Hematopoietic multipotent progenitor cell (in vitro differentiated cells): Measurements from ENCODE around the gene RPRM. TPM values are rescaled to one million over a fixed set of nuclear protein-coding genes. Genes with fewer than 3 reads are reported as not detected.
"Not testable (repeated sequence)": the region's sequence is repeated elsewhere in the genome, so short reads cannot be mapped to it uniquely, and the experiment has no call there.

ENCODE experiments used
- DNase-seq, 3 donors: peaks; one replicate each; pipeline ENCODE4 v3.0.0-alpha.2; 2011 to 2015; ENCODE audit warnings: low read depth in 2 of 3, low spot score in 2 of 3
- total RNA-seq: library from RNA; depleted of rRNA; stranded (reverse); fragments of >200 nt; gene quantifications from one replicate; pipeline ENCODE4 v1.2.3, GENCODE V29; 2012

Gene RPRM
- total RNA-seq, result under 0.01 TPM

DNA sequence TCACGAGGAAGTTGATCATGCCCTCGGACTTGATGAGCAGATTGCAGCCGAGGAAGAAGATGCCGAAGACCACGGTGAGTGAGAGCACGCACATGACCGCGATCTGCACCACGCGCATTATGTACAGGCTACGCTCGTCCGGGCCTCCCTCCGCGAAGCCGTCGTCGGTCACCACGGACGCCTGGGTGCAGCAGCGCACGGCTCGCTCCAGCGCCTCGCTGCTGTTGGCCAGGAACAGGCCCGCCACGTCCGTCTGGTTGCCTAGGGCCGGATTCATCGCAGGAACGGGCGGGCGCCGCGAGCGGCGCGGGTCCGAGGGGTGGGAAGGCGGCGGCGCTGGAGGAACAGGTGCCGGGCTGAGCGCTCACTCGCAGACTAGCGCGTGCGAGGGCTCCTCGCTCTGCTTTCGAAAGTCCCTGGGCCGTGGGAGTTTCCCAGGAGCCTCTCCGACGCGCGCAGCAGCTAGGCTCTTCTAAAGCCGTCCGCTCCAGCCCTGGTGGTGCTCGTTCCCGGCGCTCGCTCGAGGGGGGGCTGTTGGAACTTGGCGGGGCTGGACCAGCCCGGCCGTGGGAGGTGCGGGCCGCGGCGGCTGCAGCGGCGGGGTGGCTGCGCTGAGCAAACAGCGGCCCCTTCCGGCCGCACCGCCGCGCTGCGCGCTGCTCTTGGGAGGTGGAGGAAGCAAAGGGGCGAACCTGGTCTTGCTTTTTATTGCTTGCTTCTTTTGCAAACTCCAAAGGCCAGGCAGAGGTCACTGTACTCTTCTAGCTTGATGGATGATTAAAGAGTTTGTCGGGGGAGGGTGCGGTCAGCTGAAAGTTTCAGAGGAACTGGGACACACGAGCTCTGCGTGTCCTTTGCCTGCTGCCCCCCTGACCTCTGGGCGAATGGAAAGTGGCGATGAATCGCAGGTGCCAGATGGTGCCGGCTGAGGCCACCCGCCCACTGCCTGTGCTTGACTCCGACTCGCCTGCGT, at the start of gene RPRM:
RPRM (minus strand) TSS at position 474 of the 973 bp plus-strand sequence; CDS start at position 277, 197 bp downstream.
- peak; percentile 11 to 75 (median 70) for DNase-seq

GRCh38 chr2:153519257-153519875, 40.8 kb upstream of the RPRM start:
- peak; percentile 7 to 72 (median 33) for DNase-seq

- DNase-seq, result no peak
Measured at GRCh38 chr2:153512331-153512730, 33.8 kb upstream of the RPRM start.

- DNase-seq, result no peak
Measured at GRCh38 chr2:153510996-153511395, 32.4 kb upstream of the RPRM start.

GRCh38 chr2:153509133-153509532, 30.6 kb upstream of the RPRM start:
- DNase-seq, result no peak

DNA sequence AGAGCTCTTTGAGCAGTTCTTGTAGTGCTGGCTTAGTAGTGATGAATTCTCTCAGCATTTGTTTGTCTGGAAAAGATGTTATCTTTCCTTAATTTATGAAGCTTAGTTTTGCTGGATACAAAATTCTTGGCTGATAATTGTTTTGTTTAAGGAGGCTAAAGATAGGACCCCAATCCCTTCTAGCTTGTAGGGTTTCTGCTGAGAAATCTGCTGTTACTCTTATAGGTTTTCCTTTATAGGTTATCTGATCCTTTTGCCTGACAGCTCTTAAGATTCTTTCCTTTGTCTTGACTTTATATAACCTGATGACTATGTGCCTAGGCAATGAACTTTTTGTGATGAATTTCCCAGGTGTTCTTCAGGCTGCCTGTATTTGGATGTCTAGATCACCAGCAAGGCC, 27.9 kb upstream of the RPRM start:
- not testable (repeated sequence) for DNase-seq

GRCh38 chr2:153499439-153499838, 20.9 kb upstream of the RPRM start:
- DNase-seq, result no peak

DNA sequence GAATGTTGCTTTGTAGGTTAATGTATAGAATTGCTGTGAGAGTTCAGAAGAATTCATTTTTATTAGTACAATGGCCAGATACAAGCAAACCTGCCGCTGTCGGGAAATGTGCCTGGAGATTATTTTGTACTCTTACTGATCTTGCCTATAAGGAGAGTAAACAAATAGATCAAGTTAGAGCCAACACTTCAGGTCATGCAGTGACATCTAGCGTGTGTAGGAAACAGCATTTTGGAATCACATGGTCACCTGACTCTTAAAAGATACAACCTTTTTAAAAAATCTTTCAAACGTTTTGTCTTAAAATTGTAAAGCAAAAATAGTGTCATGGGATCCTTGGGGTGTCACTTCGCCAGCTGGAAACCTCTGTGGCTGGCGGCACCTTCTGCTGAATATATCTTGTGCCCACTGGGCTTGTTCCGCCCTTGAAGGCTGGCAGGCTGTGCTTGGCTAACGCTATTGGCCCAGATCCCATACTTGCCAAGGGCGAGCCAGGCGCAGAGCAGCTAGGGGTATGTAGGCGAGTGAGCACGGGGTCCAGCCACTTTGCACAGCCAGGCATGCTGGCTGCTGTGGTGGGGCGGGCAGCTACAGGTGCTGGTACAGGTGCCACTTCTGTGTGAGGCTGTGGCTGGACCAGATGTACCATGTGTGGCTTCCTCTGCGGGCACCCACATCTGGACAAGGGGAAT, 19.5 kb upstream of the RPRM start:
- no peak for DNase-seq

- DNase-seq, result no peak
Measured at GRCh38 chr2:153495725-153496124, 17.2 kb upstream of the RPRM start.

- no peak for DNase-seq
Measured at GRCh38 chr2:153488072-153488471, 9.5 kb upstream of the RPRM start.

DNA sequence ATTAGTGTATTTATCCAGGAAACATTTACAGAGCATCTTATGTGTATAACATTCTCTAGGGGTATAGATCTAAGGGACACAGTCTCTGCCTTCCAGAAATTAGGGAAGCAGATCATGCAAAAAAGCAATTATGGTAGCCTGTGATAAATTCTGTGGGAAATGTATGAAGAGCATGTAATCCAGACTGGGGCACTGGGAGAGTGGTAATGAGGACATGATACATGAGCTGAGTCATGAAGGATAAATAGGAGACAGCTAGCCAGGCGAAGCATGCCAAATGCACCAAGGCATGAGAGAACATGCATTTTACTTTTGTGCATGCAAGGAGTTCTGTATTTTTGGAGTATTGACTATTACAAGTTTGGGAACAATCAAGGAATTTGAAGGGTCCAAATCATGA, 8.9 kb upstream of the RPRM start:
- no peak for DNase-seq

DNA sequence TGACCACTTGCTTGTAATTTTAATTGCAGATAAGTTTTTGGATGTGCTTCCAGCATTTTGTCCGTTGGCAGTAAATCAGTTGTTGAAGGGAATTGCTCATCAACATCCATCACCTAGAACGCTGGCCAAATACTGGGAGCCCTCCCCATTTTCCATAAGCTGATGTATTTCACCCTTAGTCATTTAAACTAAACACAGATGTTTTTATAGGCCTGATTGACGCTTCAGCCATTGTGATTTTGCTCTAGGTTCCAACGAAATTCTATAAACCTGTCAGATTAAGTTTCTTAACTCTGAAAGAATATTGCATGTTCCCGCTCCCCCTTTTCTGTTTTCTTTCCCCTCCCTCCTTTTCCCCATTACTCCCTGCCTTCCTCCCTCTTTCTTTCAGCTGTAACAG, 1.0 kb upstream of the RPRM start:
- no peak for DNase-seq

DNA sequence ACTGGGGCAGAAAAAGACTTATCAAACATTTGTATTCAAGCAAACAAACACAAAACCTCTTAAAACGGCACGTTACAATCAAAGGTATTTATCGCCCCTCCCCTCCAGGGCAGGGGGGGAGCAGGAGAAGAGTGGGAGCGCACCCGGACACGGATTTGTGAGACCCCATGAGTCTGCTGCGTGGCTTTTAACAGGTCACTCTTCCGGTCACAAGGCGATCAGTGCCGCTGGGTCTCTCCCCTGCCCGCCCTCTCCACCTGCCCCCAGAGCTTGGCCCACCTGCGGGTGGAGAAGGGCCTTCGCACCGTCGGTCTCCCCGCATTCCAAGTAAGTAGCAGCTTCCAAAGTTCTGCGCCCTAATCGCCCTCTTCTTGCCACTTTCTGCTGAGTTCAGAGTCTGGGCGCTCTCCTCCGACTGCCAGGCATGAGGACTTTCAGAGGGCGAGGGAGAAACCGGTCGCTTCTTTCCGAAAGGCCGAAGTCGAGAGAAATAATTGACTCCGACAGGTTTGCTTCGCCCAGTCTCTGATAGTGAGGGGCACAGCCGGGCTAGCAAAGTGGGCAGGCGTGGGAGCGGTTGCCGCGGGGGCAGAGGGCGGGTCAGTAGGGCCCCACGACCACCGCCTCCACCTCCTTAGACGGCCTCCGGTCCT, 800 bp downstream of the RPRM start:
- DNase-seq, result peak in 2 of 3 donors; percentile 8 to 29

- peak in 2 of 3 donors; percentile 26 to 29 for DNase-seq
Measured at GRCh38 chr2:153476816-153477635, 1.5 kb downstream of the RPRM start.

- DNase-seq, result no peak
Measured at GRCh38 chr2:153476491-153476815, 2.1 kb downstream of the RPRM start.

DNA sequence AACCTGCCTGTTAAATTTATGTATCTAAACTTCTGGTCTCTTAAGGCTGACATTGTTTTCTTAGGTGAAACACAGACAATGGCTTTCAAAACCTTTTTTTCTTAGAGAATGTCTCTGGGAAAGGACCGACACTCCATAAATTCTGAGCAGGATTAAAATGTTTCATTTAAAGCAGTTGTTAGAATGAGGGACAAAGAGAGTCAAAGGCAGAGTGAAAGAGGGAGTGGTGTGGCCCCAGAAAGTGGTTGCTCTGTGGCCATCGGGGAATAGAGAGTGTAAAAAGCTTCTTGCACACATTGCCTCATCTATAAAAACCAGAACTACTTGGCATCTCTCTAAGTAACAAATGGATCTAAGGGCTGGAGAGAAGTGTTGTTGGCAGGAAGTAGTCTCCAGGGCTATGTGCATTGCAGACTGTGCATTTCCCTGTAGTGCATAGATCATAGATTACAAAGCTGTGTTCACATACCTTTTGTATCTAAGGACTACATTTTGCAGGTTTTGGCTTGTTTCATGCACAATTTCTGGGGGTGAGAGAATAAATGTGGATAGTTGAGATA, 3.6 kb downstream of the RPRM start:
- DNase-seq, result no peak

DNA sequence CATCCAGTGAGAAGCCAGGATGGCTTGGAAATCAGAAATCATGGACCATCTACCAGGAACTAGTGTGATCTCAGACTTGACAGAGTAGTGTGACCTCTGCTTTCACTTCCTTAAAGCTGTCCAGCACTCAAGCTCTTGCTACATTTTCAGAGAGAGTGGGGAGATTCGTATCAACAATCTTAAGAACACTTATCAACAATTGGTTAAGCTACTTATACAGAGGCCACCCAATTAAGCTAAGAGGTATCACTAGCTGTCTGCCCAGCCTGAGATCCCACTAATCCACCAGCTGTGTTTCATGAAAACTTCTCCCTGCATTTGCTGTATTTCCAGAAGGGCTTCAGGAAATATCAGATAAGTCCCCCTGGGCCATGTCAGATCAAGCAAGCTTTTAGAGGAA, 4.2 kb downstream of the RPRM start:
- DNase-seq, result no peak

GRCh38 chr2:153470867-153471266, 7.7 kb downstream of the RPRM start:
- DNase-seq, result no peak

DNA sequence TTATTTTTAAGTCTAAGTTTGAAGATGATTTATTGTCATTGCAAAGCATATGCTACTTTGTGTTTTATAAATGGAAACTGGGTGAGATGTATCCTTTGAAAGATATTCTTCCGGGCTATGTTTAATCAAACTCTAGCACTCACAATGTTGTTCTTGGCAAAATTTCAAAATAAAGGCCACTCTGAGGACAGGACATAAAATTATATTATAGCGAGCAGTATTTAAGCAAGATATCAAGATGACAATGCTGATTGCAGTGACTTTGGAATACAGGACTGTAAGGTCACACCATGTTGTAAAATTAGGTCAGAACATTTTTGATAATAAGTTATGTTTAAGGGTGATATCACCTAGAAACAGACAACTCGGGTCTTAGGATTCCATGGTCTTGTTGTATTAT, 14.2 kb downstream of the RPRM start:
- DNase-seq, result no peak

DNA sequence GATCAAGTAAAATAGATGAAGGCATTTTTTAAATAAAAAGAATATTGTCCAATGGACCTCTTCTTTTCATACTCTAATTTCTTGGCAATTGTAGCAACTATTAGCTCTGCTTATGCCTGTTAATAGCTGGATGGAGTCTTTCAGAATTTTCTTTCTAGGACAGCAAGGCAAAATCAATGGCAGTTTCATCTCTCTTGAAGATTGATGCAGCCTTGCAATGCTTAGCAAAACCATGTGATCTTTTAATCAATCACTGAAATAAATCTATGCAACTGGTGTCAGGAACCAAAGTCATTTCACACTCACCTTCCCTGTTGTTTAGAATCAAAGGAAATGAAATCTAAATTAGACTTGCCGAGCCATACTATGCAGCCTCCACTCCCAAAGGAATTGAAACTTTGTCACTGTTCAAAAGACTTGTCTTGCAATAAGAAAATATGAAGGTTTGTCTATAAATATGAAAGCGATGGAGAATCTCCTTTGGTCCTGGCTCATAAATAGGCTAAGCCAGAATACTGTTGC, 16.2 kb downstream of the RPRM start:
- no peak for DNase-seq
